Fibroblast of the aortic adventitia (primary cell): Measurements from ENCODE around the gene TACO1. TPM values are rescaled to one million over a fixed set of nuclear protein-coding genes. Genes with fewer than 3 reads are reported as not detected.

ENCODE experiments used
- DNase-seq: peaks from one replicate; pipeline ENCODE4 v3.0.0-alpha.2; 2010; ENCODE audit warnings: low read depth
- H3K4me3 ChIP-seq: 2 replicates; pipeline ENCODE4 v1.5.1; 2011; ENCODE audit warnings: low read depth, mild to moderate bottlenecking, control low read depth, low read length, moderate library complexity
- total RNA-seq: library from RNA; depleted of rRNA; stranded (reverse); fragments of >200 nt; gene quantifications from 2 replicates; pipeline ENCODE4 v1.2.3, GENCODE V29; 2012; ENCODE audit warnings: low replicate concordance
- TF ChIP-seq, protein P1 (sequence below): IDR thresholded peaks from 2 replicates; pipeline ENCODE4 v1.5.1; 2011; ENCODE audit warnings: mild to moderate bottlenecking, low read length, control low read depth, inconsistent platforms; ENCODE audit not compliant: insufficient read depth

The TACO1 gene
- total RNA-seq, 1 donor: 16.1 TPM

DNA sequence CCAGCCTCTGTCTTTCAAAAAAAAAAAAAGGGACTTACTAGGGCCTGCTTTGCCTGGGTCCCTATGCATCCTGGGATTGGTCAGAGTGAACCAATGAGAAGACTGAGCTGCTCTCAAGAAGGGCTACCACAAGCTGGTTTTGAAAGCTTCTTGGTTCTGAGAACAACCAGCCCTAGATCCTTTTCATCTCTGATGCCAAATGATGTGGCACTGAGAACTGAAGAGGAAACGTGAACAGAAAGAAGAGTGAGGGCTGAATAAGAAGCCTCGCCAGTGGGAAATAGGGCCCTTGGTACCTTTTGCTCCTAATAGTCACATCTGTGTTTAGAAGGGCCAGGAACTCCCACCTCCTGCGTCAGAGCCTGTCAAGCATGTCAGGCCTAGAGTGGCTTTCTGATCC, 10.7 kb downstream of the TACO1 start:
- TF ChIP-seq, protein P1, sequence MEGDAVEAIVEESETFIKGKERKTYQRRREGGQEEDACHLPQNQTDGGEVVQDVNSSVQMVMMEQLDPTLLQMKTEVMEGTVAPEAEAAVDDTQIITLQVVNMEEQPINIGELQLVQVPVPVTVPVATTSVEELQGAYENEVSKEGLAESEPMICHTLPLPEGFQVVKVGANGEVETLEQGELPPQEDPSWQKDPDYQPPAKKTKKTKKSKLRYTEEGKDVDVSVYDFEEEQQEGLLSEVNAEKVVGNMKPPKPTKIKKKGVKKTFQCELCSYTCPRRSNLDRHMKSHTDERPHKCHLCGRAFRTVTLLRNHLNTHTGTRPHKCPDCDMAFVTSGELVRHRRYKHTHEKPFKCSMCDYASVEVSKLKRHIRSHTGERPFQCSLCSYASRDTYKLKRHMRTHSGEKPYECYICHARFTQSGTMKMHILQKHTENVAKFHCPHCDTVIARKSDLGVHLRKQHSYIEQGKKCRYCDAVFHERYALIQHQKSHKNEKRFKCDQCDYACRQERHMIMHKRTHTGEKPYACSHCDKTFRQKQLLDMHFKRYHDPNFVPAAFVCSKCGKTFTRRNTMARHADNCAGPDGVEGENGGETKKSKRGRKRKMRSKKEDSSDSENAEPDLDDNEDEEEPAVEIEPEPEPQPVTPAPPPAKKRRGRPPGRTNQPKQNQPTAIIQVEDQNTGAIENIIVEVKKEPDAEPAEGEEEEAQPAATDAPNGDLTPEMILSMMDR: no peak
- no peak overlapping the region for H3K4me3 ChIP-seq
- no peak for DNase-seq

DNA sequence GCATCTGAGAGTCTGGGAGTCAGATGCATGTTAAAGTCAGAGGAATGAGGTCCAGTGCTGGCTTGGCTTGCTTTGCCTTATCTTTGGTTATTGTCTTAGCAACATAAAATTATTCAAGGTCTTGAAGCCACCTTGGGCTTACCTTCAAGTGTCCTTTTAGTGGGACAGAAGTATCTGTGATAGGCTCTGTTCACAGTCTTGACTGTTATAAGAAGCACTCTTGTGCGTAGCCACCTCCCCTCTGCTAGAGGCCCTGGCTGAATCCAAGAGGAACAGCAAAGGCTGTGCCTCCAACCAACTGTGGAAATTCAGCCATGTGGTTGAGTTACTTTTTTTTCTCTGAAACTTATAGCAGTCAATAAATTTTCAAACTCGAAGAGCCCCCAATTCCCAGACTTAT, 13.0 kb downstream of the TACO1 start:
- no peak overlapping the region for H3K4me3 ChIP-seq
- TF ChIP-seq, protein P1: no peak
- DNase-seq: no peak

DNA sequence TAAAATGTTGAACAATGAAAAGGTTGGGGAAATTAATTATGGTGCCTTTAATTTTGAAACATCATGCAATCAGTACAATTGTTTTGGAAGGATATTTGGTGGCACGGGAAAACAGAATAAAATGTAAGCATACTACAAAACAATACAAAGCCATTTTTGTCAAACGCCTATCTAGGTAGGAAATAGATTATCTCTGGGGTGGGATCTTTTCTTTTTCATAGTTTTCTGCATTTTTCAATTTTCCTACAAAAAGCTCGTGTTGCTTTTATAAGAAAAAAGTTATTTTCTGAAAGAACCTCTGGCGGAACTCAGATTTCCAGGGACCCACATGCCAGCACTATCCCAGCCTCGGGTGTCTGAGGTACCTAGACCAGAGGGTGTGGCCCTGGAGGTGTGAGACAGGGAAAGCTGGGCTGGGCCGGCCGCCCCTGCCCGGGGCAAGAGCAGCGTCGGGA, 20.6 kb downstream of the TACO1 start:
- no peak for DNase-seq
- peak overlapping the region; percentile 77 for H3K4me3 ChIP-seq
- TF ChIP-seq, protein P1: no peak

- DNase-seq: peak; percentile 100
- TF ChIP-seq, protein P1: peak; percentile 2
- H3K4me3 ChIP-seq: peak within 1 kb of the TSS; percentile 80
Measured at GRCh38 chr17:63621684-63622573, 21.2 kb downstream of the TACO1 start, which contains the start of gene MAP3K3. TSS of gene MAP3K3 (plus strand) at chr17:63622417. CDS start at chr17:63622760, 343 bp downstream.

DNA sequence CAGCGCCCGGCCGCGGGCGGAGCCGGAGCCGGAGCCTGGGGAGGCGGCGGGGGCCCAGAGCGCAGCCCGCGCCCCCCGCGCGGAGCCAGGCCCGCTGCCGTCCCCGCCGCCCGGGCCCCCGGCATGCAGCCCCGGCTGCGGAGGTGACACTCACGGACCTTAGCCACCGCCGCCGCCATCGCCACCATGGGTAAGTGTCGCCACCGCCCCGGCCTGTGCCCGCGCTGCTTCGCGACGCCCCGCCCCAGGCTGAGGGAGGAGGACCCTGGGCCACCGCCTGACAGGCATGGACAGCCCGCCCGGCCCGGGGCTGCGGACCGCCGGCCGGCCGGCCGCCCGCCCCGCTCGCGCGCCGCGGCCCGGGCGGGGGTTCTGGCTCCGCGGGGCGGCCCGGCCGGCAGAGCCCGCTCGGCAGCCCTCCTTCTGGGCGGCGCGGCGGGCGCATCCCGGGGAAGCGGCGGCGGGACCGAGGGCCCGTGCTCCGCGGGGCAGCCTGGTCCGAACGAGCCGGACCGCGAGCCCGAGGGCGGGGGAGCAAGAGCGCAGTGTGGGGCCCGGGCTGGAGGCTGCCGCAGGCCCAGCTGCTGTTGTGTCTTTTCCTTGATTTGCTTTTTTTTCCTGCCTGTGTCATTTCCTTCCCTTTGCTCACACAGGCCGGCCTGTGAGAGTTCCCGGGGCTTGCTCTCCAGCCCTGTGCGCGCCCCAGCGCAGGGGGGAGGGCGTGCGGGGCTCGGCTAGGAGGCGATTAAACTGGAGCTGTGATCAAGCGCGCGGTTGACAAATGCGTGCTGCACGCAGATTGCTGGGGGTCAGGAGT, 22.1 kb downstream of the TACO1 start:
- H3K4me3 ChIP-seq: peak overlapping the region; percentile 80
- TF ChIP-seq, protein P1: no peak
- DNase-seq: peak; percentile 51

GRCh38 chr17:63623786-63624530, 23.3 kb downstream of the TACO1 start:
- peak overlapping the region; percentile 80 for H3K4me3 ChIP-seq
- DNase-seq: no peak
- TF ChIP-seq, protein P1: no peak
